T-helper 17 cell (primary cell): Measurements from ENCODE around the gene ARMC5. TPM values are rescaled to one million over a fixed set of nuclear protein-coding genes. Genes with fewer than 3 reads are reported as not detected.

Source experiments
- ATAC-seq: fragments of 150-1000 bp; cut with Tn5 transposase; 2 replicates; pipeline ENCODE4 v1.10.0; 2021; ENCODE audit warnings: mild to moderate bottlenecking, moderate library complexity
- DNase-seq, 3 donors: peaks; one replicate each; pipeline versions ENCODE4 v3.0.0 to v3.0.0-alpha.2; 2020 to 2021
- H3K9me3 ChIP-seq: one replicate; pipeline ENCODE4 v1.7.0; 2013; ENCODE audit warnings: low read length, mild to moderate bottlenecking; ENCODE audit not compliant: control insufficient read depth, poor library complexity, severe bottlenecking
- H3K27ac Mint-ChIP-seq: one replicate; pipeline ENCODE4 v1.8.0; 2022; ENCODE audit warnings: mild to moderate bottlenecking, moderate library complexity, mixed read lengths
- H3K27me3 Mint-ChIP-seq: one replicate; pipeline ENCODE4 v1.8.0; 2022; ENCODE audit warnings: mixed read lengths
- H3K36me3 Mint-ChIP-seq: one replicate; pipeline ENCODE4 v1.8.0; 2022; ENCODE audit warnings: low read depth, mixed read lengths
- H3K4me1 Mint-ChIP-seq: one replicate; pipeline ENCODE4 v1.8.0; 2022; ENCODE audit warnings: mild to moderate bottlenecking, mixed read lengths
- H3K4me3 Mint-ChIP-seq: one replicate; pipeline ENCODE4 v1.8.0; 2022; ENCODE audit warnings: mild to moderate bottlenecking, moderate library complexity, mixed read lengths
- total RNA-seq, 4 donors: library from RNA in 2 of 4; stranded (reverse) in 2 of 4; gene quantifications; one replicate each; pipeline ENCODE4 v1.2.3 and lab custom pipeline; 2022 to 2026

The ARMC5 gene
- total RNA-seq, 2 donors from 2014 or later, result 15.8 to 21.9 TPM

- peaks cover 2% of the 10 kb centered on the region for H3K36me3 Mint-ChIP-seq
- peaks cover 24% of the 10 kb centered on the region for H3K4me1 Mint-ChIP-seq
- DNase-seq, result peak; percentile 100
- peak; percentile 83 for ATAC-seq
- H3K4me3 Mint-ChIP-seq, result peak overlapping the region; percentile 91
- peak overlapping the region; percentile 83 for H3K27ac Mint-ChIP-seq
- H3K9me3 ChIP-seq, result no peaks in the 10 kb centered on the region
- no peaks in the 10 kb centered on the region for H3K27me3 Mint-ChIP-seq
Observed at GRCh38 chr16:31459687-31460581, 633 bp downstream of the ARMC5 start.

- Mint-ChIP-seq H3K4me1 (peaks cover 21% of the 10 kb centered on the region), H3K27ac (no peak overlapping the region), H3K4me3 (no peak overlapping the region), H3K27me3 (no peaks in the 10 kb centered on the region), H3K36me3 (peaks cover 2% of the 10 kb centered on the region)
- DNase-seq (no peak), ATAC-seq (no peak)
- H3K9me3 ChIP-seq, result no peaks in the 10 kb centered on the region
Observed at GRCh38 chr16:31460582-31461002, 1.3 kb downstream of the ARMC5 start.

GRCh38 chr16:31461201-31461920, 2.1 kb downstream of the ARMC5 start:
- peaks cover 19% of the 10 kb centered on the region for H3K4me1 Mint-ChIP-seq
- H3K36me3 Mint-ChIP-seq, result peaks cover 2% of the 10 kb centered on the region
- H3K27me3 Mint-ChIP-seq, result no peaks in the 10 kb centered on the region
- no peak for DNase-seq
- no peak for ATAC-seq
- peak overlapping the region; percentile 45 for H3K4me3 Mint-ChIP-seq
- H3K27ac Mint-ChIP-seq, result no peak overlapping the region
- H3K9me3 ChIP-seq, result no peaks in the 10 kb centered on the region

DNA sequence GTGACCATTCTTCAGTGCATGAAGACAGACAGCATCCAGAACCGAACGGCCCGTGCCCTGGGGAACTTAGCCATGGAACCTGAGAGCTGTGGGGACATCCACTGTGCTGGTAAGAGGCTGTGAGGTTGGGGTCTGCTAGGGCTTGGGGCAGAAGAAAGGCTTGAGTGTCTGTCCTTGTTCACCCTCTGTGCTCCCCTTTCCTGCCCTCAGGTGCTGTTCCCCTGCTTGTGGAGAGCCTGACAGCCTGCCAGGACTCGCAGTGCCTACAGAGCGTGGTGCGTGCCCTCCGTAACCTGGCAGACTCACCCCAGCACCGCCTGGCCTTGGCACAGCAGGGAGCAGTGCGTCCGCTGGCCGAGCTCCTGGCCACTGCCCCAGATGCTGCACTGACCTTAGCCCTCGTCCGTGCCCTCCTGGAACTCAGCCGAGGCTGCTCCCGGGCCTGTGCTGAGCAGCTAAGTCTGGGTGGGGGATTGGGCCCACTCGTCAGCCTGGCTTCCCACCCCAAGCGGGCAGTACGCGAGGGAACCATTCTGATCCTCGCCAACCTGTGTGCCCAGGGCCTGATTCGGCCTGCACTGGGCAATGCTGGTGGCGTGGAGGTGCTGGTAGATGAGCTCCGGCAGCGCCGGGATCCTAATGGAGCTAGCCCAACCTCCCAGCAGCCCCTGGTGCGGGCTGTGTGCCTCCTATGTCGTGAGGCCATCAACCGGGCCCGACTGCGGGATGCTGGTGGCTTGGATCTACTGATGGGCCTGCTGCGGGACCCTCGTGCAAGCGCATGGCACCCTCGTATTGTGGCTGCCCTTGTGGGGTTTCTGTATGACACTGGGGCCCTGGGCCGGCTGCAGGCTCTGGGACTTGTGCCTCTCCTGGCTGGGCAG, 2.9 kb downstream of the ARMC5 start:
- H3K9me3 ChIP-seq, result no peaks in the 10 kb centered on the region
- no peak overlapping the region for H3K27ac Mint-ChIP-seq
- H3K4me1 Mint-ChIP-seq, result peaks cover 24% of the 10 kb centered on the region
- no peak for DNase-seq
- no peak for ATAC-seq
- no peaks in the 10 kb centered on the region for H3K27me3 Mint-ChIP-seq
- no peak overlapping the region for H3K4me3 Mint-ChIP-seq
- H3K36me3 Mint-ChIP-seq, result peaks cover 2% of the 10 kb centered on the region

DNA sequence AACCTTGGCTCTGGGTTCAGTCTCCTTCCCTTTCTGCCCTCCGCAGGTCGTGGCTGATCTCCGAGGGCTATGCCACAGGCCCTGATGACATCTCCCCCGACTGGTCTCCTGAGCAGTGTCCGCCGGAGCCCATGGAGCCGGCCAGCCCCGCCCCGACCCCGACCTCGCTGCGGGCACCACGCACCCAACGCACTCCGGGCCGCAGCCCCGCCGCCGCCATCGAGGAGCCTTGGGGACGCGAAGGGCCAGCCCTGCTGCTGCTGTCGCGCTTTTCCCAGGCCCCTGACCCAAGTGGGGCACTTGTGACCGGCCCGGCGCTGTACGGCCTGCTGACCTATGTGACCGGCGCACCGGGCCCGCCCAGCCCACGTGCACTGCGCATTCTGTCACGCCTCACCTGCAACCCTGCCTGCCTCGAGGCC, 5.1 kb downstream of the ARMC5 start:
- DNase-seq, result no peak
- Mint-ChIP-seq H3K36me3 (peaks cover 2% of the 10 kb centered on the region), H3K27ac (no peak overlapping the region), H3K4me3 (no peak overlapping the region), H3K4me1 (peaks cover 15% of the 10 kb centered on the region), H3K27me3 (no peaks in the 10 kb centered on the region)
- H3K9me3 ChIP-seq, result no peaks in the 10 kb centered on the region
- ATAC-seq, result no peak

GRCh38 chr16:31464781-31465260, 5.5 kb downstream of the ARMC5 start:
- Mint-ChIP-seq H3K27me3 (no peaks in the 10 kb centered on the region), H3K4me3 (no peak overlapping the region), H3K36me3 (peaks cover 2% of the 10 kb centered on the region), H3K4me1 (peaks cover 15% of the 10 kb centered on the region), H3K27ac (no peak overlapping the region)
- no peaks in the 10 kb centered on the region for H3K9me3 ChIP-seq
- ATAC-seq, result no peak
- no peak for DNase-seq

DNA sequence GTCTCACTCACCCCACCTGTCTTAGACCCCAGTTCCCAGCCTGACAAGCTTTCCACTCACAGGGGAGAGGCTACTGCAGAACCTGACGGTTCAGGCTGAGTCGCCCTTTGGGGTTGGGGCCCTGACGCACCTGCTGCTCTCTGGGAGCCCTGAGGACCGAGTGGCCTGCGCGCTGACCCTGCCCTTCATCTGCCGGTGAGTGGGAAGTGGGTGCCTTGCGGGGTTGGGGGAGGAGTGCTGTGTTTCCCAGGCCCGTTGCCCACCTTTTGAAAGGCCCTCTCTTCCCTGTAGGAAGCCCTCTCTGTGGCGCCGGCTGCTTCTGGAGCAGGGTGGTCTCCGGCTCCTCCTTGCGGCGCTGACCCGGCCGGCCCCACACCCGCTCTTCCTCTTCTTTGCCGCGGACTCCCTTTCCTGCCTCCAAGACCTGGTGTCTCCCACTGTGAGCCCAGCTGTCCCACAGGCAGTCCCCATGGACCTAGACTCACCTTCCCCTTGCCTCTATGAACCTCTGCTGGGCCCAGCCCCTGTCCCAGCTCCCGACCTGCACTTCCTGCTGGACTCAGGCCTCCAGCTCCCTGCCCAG, 6.6 kb downstream of the ARMC5 start:
- Mint-ChIP-seq H3K27me3 (no peaks in the 10 kb centered on the region), H3K36me3 (peaks cover 2% of the 10 kb centered on the region), H3K4me1 (peaks cover 10% of the 10 kb centered on the region), H3K4me3 (no peak overlapping the region), H3K27ac (no peak overlapping the region)
- no peak for ATAC-seq
- no peaks in the 10 kb centered on the region for H3K9me3 ChIP-seq
- no peak for DNase-seq

DNA sequence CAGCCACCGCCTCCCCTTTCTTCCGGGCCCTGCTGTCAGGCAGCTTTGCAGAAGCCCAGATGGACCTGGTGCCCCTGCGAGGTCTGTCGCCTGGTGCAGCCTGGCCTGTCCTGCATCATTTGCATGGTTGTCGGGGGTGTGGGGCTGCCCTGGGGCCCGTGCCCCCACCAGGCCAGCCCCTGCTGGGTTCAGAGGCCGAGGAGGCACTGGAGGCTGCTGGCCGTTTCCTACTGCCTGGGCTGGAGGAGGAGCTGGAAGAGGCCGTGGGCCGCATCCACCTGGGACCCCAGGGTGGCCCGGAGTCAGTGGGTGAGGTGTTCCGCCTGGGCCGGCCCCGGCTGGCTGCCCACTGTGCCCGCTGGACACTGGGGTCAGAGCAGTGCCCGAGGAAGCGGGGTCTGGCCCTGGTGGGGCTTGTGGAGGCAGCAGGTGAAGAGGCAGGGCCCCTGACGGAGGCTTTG, 7.1 kb downstream of the ARMC5 start:
- Mint-ChIP-seq H3K36me3 (peaks cover 2% of the 10 kb centered on the region), H3K4me1 (peaks cover 9% of the 10 kb centered on the region), H3K4me3 (no peak overlapping the region), H3K27ac (peak overlapping the region; percentile 54), H3K27me3 (peaks cover 5% of the 10 kb centered on the region)
- no peak for ATAC-seq
- no peaks in the 10 kb centered on the region for H3K9me3 ChIP-seq
- no peak for DNase-seq

DNA sequence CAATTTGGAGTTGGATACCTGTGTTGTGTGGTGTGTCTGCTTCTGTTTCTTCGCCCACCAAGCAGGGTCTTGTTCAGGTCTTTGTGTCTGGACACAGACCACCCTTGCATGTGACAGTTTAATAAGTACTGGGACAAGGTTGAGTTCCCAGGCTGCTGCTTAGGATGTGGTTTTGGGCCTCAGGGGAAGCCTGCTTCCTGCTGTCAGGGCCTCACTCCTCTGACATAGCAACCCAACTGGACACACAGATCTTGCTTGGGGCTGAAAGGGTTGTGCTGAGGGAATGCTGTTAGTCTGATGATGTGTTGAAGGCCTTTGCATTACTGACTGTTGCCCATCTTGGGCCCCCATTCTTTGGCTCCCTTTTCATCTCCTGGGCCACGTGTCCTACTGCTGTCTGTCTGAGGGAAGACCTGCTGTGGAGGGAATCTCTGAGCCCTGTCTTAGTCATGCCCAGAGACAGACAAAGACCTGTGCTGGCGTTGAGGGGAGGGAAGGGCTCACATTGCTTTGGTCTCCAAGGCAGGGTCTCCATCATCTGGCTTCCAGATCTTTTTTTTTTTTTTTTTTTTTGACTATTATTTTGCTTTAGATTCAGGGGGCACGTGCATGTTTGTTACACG, 8.0 kb downstream of the ARMC5 start:
- peak overlapping the region; percentile 54 for H3K27ac Mint-ChIP-seq
- H3K27me3 Mint-ChIP-seq, result peaks cover 5% of the 10 kb centered on the region
- H3K4me1 Mint-ChIP-seq, result peaks cover 9% of the 10 kb centered on the region
- no peak for ATAC-seq
- peaks cover 2% of the 10 kb centered on the region for H3K36me3 Mint-ChIP-seq
- H3K4me3 Mint-ChIP-seq, result peak overlapping the region; percentile 45
- H3K9me3 ChIP-seq, result no peaks in the 10 kb centered on the region
- no peak for DNase-seq

DNA sequence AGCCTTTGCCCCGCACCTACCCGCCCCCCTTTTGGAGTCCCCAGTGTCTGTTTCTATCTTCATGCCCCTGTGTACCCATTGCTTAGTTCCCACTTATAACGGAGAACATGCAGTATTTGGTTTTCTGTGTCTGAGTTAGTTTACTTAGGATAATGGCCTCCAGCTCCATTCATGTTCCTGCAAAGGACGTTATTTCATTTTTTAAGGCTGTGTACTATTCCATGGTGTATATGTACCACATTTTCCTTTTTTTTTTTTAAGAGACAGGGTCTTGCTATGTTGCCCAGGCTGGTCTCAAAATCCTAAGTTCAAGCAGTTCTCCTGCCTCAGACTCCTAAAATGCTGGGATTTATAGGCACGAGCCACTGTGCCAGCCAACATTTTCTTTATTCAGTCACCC, 8.6 kb downstream of the ARMC5 start:
- no peak for ATAC-seq
- peaks cover 9% of the 10 kb centered on the region for H3K4me1 Mint-ChIP-seq
- H3K4me3 Mint-ChIP-seq, result no peak overlapping the region
- peaks cover 10% of the 10 kb centered on the region for H3K27me3 Mint-ChIP-seq
- H3K36me3 Mint-ChIP-seq, result peaks cover 2% of the 10 kb centered on the region
- DNase-seq, result no peak
- no peaks in the 10 kb centered on the region for H3K9me3 ChIP-seq
- H3K27ac Mint-ChIP-seq, result no peak overlapping the region

- Mint-ChIP-seq H3K27ac (no peak overlapping the region), H3K4me3 (no peak overlapping the region), H3K4me1 (peaks cover 9% of the 10 kb centered on the region), H3K36me3 (no peaks in the 10 kb centered on the region), H3K27me3 (peaks cover 10% of the 10 kb centered on the region)
- no peak for DNase-seq
- no peak for ATAC-seq
- no peaks in the 10 kb centered on the region for H3K9me3 ChIP-seq
Observed at GRCh38 chr16:31470615-31471014, 11.3 kb downstream of the ARMC5 start.

GRCh38 chr16:31471241-31471874, 12.1 kb downstream of the ARMC5 start:
- Mint-ChIP-seq H3K4me1 (peaks cover 13% of the 10 kb centered on the region), H3K27me3 (peaks cover 10% of the 10 kb centered on the region), H3K27ac (no peak overlapping the region), H3K36me3 (no peaks in the 10 kb centered on the region), H3K4me3 (peak overlapping the region; percentile 65)
- H3K9me3 ChIP-seq, result no peaks in the 10 kb centered on the region
- DNase-seq (no peak), ATAC-seq (no peak)
